HL-60 (cell line): ENCODE measurements around the gene GRAMD4.

Source experiments
- DNase-seq, 2 experiments: peaks; one replicate each; pipeline ENCODE4 v3.0.0-alpha.2; 2010 to 2020; ENCODE audit warnings: low read depth in 1 of 2, low spot score in 1 of 2
- H3K27ac ChIP-seq: fragments of 250-450 bp; sonication (Bioruptor Pico); replicated peaks from 2 replicates; pipeline ENCODE4 v1.5.1; 2020; ENCODE audit warnings: mild to moderate bottlenecking, moderate library complexity
- H3K27me3 ChIP-seq: fragments of 250-450 bp; sonication (Bioruptor Pico); 2 replicates; pipeline ENCODE4 v1.5.1; 2021; ENCODE audit warnings: mild to moderate bottlenecking, moderate library complexity; ENCODE audit not compliant: insufficient read depth, poor library complexity, severe bottlenecking
- H3K4me3 ChIP-seq: replicated peaks from 2 replicates; pipeline ENCODE4 v1.5.1; 2011; ENCODE audit warnings: mild to moderate bottlenecking, control low read depth, low read length; ENCODE audit not compliant: insufficient read depth
- GABPA ChIP-seq: IDR thresholded peaks from 2 replicates; pipeline ENCODE4 v1.6.1; 2012; ENCODE audit warnings: low read depth
- POLR2AphosphoS5 ChIP-seq: IDR thresholded peaks from 2 replicates; pipeline ENCODE4 v1.6.1; 2012; ENCODE audit warnings: low read depth
- SPI1 ChIP-seq: IDR thresholded peaks from 2 replicates; pipeline ENCODE4 v1.6.1; 2012; ENCODE audit warnings: low read depth, mild to moderate bottlenecking, borderline replicate concordance
- TF ChIP-seq, protein P1 (sequence below): IDR thresholded peaks from one replicate; pipeline ENCODE4 v1.5.1; 2011; ENCODE audit warnings: low read length, control low read depth, inconsistent platforms; ENCODE audit not compliant: insufficient read depth
- TF ChIP-seq, protein P2 (sequence below): IDR thresholded peaks from 2 replicates; pipeline ENCODE4 v1.6.1; 2012; ENCODE audit warnings: low read depth; ENCODE audit not compliant: insufficient replicate concordance

The GRAMD4 gene

DNA sequence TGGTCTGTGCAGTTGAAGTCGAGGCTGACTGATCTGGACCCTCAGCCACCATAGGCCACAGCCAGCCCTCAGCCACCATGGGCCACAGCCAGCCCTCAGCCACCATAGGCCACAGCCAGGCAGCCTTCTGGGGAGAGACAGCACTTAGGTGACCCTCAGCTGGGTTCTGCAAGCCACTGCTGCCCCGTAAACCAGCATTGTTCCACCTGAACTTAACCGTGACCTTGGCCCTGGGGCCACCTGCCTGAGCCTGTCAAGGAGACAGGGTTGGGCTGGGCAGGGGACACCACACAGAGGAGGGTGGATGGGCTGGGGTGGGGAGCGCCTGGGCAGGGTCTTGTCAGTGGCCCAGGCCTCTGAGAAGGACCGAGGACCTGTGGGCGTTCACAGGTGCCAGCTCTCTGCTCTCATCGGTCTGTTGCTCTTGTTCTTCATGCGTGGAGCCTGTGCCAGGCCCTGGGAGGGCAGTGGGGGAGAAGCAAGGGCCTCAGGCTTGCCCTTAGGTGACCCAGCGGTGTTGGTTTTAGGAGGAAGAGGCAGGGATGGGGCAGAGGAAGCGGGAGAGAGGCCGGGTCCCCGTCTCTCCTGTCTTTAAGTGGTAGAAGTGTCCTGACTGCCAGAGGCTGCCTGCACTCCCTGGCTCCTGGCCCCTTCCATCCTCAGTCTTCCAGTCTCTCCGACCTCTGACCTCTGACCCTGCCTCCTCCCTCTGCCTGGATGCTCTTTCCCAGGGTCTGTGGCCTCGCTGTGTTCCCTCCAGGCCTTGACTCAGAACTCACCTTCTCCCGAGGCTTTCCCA lies 36.9 kb downstream of the GRAMD4 start:
- Histone ChIP-seq H3K27me3 (no peaks in the 10 kb centered on the region), H3K4me3 (no peak overlapping the region), H3K27ac (no peak overlapping the region; the same call in 1 of the 2 replicates)
- TF ChIP-seq POLR2AphosphoS5 (0 out of 2 replicates have a peak, but pooled peaks have one; percentile 7), SPI1 (no peak), GABPA (no peak)
- TF ChIP-seq, protein P1, sequence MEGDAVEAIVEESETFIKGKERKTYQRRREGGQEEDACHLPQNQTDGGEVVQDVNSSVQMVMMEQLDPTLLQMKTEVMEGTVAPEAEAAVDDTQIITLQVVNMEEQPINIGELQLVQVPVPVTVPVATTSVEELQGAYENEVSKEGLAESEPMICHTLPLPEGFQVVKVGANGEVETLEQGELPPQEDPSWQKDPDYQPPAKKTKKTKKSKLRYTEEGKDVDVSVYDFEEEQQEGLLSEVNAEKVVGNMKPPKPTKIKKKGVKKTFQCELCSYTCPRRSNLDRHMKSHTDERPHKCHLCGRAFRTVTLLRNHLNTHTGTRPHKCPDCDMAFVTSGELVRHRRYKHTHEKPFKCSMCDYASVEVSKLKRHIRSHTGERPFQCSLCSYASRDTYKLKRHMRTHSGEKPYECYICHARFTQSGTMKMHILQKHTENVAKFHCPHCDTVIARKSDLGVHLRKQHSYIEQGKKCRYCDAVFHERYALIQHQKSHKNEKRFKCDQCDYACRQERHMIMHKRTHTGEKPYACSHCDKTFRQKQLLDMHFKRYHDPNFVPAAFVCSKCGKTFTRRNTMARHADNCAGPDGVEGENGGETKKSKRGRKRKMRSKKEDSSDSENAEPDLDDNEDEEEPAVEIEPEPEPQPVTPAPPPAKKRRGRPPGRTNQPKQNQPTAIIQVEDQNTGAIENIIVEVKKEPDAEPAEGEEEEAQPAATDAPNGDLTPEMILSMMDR = no peak
- TF ChIP-seq, protein P2, sequence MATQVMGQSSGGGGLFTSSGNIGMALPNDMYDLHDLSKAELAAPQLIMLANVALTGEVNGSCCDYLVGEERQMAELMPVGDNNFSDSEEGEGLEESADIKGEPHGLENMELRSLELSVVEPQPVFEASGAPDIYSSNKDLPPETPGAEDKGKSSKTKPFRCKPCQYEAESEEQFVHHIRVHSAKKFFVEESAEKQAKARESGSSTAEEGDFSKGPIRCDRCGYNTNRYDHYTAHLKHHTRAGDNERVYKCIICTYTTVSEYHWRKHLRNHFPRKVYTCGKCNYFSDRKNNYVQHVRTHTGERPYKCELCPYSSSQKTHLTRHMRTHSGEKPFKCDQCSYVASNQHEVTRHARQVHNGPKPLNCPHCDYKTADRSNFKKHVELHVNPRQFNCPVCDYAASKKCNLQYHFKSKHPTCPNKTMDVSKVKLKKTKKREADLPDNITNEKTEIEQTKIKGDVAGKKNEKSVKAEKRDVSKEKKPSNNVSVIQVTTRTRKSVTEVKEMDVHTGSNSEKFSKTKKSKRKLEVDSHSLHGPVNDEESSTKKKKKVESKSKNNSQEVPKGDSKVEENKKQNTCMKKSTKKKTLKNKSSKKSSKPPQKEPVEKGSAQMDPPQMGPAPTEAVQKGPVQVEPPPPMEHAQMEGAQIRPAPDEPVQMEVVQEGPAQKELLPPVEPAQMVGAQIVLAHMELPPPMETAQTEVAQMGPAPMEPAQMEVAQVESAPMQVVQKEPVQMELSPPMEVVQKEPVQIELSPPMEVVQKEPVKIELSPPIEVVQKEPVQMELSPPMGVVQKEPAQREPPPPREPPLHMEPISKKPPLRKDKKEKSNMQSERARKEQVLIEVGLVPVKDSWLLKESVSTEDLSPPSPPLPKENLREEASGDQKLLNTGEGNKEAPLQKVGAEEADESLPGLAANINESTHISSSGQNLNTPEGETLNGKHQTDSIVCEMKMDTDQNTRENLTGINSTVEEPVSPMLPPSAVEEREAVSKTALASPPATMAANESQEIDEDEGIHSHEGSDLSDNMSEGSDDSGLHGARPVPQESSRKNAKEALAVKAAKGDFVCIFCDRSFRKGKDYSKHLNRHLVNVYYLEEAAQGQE = no peak
- DNase-seq = no peak

DNA sequence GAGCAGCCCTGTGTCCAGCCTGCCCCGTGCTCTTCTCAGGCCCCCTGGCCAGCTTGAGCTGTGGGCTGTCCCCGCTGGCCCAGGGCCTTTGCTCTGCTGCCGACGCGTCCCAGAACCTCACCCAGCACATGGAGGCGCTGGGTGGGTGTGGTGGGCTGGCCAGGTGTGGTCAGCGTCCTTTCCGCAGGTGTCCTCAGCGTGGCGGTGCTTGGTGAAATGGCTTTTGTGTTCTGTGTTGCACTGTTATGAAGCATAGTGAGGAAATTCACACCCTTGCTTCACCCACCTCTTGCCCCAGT lies 37.4 kb downstream of the GRAMD4 start:
- DNase-seq = no peak
- Histone ChIP-seq H3K4me3 (no peak overlapping the region), H3K27ac (no peak overlapping the region), H3K27me3 (no peaks in the 10 kb centered on the region)
- TF ChIP-seq GABPA = no peak
- no peak for TF ChIP-seq SPI1
- TF ChIP-seq, protein P2 = no peak
- no peak for TF ChIP-seq POLR2AphosphoS5
- TF ChIP-seq, protein P1 = no peak

DNA sequence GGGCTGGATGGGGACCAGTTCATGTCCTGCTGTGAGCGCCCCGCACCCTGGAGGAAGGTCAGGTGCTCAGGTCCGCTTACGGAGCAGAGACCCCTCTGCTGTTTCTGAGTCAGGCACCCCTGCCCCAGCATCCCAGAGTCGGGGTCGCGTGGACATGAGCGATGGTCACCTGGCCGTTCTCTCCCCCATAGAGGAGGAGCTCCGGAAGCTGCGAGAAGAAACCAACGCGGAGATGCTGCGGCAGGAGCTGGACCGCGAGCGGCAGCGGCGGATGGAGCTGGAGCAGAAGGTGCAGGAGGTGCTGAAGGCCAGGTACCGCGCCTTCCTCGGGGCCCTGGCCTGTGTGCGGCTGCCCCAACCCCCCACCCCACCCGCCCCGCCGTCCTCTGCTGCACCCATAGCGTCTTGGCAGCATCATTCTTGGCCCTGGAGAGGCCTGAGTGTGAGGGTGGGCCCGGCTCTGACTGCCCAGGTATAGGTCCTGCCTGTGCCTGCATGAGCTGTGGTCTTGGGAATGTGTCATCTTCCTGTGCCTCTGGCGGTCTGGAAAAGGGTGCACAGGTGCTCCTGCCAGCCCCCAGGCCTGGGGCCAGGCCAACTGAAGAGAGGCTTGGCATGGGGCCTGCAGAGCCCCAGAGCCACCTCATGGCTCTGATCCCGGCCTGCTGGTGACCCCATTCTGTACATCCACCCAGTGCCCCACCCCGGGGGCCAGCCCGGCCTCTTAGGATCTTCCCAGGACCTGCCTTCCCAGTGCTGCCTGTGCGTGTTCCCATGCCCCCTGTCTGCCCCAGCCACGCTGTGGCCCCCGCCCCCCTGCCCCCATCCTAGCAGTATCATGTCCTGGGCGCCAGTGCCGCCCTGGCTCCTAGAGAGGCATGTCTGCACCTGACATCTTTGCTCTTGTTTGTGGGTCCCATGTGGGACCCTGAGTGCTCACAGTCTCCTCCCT lies 38.1 kb downstream of the GRAMD4 start:
- TF ChIP-seq POLR2AphosphoS5 (no peak), GABPA (no peak), SPI1 (no peak)
- TF ChIP-seq, protein P1 = no peak
- TF ChIP-seq, protein P2 = no peak
- Histone ChIP-seq H3K27ac (no peak overlapping the region), H3K27me3 (no peaks in the 10 kb centered on the region), H3K4me3 (no peak overlapping the region)
- no peak for DNase-seq
